Measurements from ENCODE around the gene ARSH. TPM values are rescaled to one million over a fixed set of nuclear protein-coding genes. Genes with fewer than 3 reads are reported as not detected.

ARSH gene
- not detected in 2 replicates for total RNA-seq

GRCh38 chrX:3006495-3006894 is at the start of gene ARSH:
Gene ARSH (plus strand): TSS chrX:3006546. CDS start chrX:3006613, 67 bp downstream.

Other genes with a start within 250 kb of the ARSH start
- under 0.01 and 0.09 TPM in 2 replicates for gene GYG2, start 177.6 kb upstream of the ARSH start, total RNA-seq
- 19.7 and 23.6 TPM in 2 replicates for gene ARSD, start 77.2 kb upstream of the ARSH start, total RNA-seq
- not detected in 2 replicates for gene ARSF, start 34.9 kb downstream of the ARSH start, total RNA-seq